Fibroblast of pulmonary artery (primary cell): ENCODE measurements around the gene EXT2.
A peak's percentile ranks its signal among the peaks of the same experiment; 100 is the strongest.

ENCODE experiments used
- DNase-seq: peaks from one replicate; pipeline ENCODE4 v3.0.0-alpha.2; 2010; ENCODE audit warnings: low read depth
- H3K4me3 ChIP-seq: replicated peaks from 2 replicates; pipeline ENCODE4 v1.5.1; 2011; ENCODE audit warnings: low read depth, mild to moderate bottlenecking, control low read depth, low read length, moderate library complexity
- CTCF ChIP-seq: IDR thresholded peaks from 2 replicates; pipeline ENCODE4 v1.5.1; 2011; ENCODE audit warnings: mild to moderate bottlenecking, control low read depth, low read length, inconsistent platforms; ENCODE audit errors: missing control alignments

Gene EXT2

GRCh38 chr11:44127130-44127529 lies 31.7 kb downstream of the EXT2 start:
- no peak overlapping the region for H3K4me3 ChIP-seq

DNA sequence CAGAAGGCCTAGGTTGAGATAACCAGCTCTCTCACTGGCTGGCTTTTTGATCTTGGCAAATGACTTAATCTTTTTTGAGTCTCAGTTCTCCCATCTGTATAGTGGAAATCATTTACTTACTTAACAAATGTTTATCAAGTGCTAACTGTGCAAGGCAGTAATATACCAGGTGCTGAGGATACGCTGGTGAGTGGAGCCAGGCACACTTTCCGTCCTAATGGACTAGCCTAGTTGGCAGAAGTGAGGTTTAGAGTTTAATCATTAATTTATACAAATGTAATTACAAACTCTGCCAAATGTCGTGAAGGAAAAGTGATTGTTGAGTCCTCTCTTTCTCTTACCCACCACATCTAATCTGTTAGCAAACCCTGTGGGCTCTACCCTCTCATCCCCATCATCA lies 33.3 kb downstream of the EXT2 start:
- TF ChIP-seq CTCF: no peak
- DNase-seq: no peak
- no peak overlapping the region for H3K4me3 ChIP-seq

More at GRCh38 chr11:44127130-44127529, 31.7 kb downstream of the EXT2 start:
- no peak for DNase-seq
- no peak for TF ChIP-seq CTCF

DNA sequence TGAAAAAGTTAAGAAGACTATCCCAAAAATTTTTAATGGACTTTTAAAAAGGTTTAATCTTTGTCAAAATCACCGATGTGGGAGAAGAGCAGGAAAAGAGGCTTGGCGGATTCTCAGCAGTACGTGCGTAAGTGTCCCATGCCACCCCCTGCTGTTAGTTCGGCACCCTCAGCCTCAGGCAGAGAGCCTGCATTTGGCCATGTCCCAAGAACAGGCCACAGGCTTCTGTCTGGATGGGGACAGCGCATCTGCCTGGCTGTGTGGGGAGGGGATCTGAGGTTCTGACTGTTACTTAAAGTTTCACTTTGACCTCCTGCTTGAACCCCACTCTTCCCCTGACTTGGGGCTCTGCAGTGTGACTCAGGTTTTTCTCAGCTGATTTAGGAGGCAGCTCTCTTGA lies 35.3 kb downstream of the EXT2 start:
- no peak overlapping the region for H3K4me3 ChIP-seq
- no peak for DNase-seq
- TF ChIP-seq CTCF: no peak

- peak; percentile 72 for DNase-seq
- no peak overlapping the region for H3K4me3 ChIP-seq
- TF ChIP-seq CTCF: peak; percentile 78
Observed at GRCh38 chr11:44133335-44133946, 38.0 kb downstream of the EXT2 start.

- DNase-seq: no peak
- TF ChIP-seq CTCF: no peak
- no peak overlapping the region for H3K4me3 ChIP-seq
Observed at GRCh38 chr11:44134625-44135024, 39.1 kb downstream of the EXT2 start.

DNA sequence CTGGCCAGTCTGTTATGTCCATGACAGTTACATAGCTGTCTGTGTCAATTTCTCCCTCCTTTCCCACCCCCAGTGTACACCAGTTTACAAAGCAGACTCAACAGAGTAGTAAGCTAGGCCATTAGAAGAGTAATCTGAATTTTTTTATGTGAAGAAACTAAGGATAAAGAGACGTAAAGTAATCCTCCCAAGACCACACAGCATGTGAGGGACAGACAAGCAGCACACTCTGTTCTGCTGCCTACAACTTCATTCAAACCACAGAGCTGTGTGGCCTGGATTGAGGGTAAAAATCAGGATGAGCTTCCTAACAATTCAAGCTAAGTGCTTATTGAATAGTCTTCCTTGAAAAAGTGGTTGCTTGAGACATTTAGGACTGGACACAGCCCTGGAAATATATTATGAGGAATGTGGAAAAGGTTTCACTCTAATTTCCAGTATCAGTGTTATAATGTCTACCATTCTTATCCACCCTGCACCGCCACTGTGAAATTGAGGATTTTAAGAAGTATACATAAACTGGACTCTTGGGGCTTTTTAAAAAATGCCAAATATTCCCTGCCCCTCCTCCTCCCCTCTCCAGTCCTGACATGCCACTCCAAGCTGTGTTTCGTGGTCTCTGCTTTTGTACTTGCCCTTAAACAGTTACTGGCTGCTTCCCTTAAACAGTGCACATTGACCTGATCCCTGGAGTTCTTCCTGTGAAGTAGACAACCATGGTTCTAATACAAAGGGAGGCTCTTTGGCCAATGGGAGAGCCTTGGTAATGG lies 40.9 kb downstream of the EXT2 start:
- DNase-seq: no peak
- no peak overlapping the region for H3K4me3 ChIP-seq

More for the DNA sequence above, 40.9 kb downstream of the EXT2 start:
- no peak for TF ChIP-seq CTCF
